K562 (cell line): ENCODE data around the gene METAP1. TPM values are rescaled to one million over a fixed set of nuclear protein-coding genes. Genes with fewer than 3 reads are reported as not detected.

ENCODE experiments used
- ETV6 ChIP-seq, 3 experiments: fragments of 150-350 bp in 1 of 3; sonication (generic) in 1 of 3; formaldehyde crosslinking in 1 of 3; IDR thresholded peaks; 2 replicates each; pipeline versions ENCODE4 v1.6.1 to v1.8.0; 2014 to 2022; ENCODE audit warnings: borderline replicate concordance in 2 of 3, low read depth in 2 of 3, antibody characterized with exemption in 1 of 3, low read length in 1 of 3, mild to moderate bottlenecking in 1 of 3, missing genetic modification reagents in 1 of 3
- FOS ChIP-seq: IDR thresholded peaks from 3 replicates; pipeline ENCODE4 v1.6.1; 2011; ENCODE audit not compliant: insufficient read length; ENCODE audit errors: extremely low read depth
- HMGXB4 ChIP-seq: sonication (generic); formaldehyde crosslinking; IDR thresholded peaks from 2 replicates; pipeline ENCODE4 v1.8.1; 2023; ENCODE audit warnings: mild to moderate bottlenecking, missing genetic modification reagents
- MEF2D ChIP-seq: conservative IDR thresholded peaks from 2 replicates; pipeline ENCODE4 v1.6.1; 2016; ENCODE audit warnings: low read depth, missing genetic modification characterization, missing compliant biosample characterization
- MTA3 ChIP-seq: fragments of 450-650 bp; formaldehyde crosslinking; IDR thresholded peaks from 2 replicates; pipeline ENCODE4 v1.6.1; 2017; ENCODE audit warnings: mild to moderate bottlenecking, borderline replicate concordance
- ZBTB11 ChIP-seq, 3 experiments: fragments of 200-800 bp in 1 of 3; fragments of 250-450 bp in 1 of 3; fragments of 450-650 bp in 1 of 3; sonication (Bioruptor Pico) in 1 of 3; sonication (Bioruptor generic) in 1 of 3; formaldehyde crosslinking in 1 of 3; IDR thresholded peaks; 2 replicates each; pipeline versions ENCODE4 v1.6.1 to v1.8.0; 2016 to 2022; ENCODE audit warnings: mild to moderate bottlenecking in 2 of 3, missing genetic modification characterization in 2 of 3, missing compliant biosample characterization in 1 of 3, moderate library complexity in 1 of 3
- polyA plus RNA-seq, 8 experiments: library from polyadenylated mRNA; depleted of rRNA in 4 of 8; stranded (reverse) in 5 of 8; unstranded in 3 of 8; fragments of >200 nt; fragmentation: Nextera tagmentation in 2 of 8; fragmentation: Illumina TruSeq in 1 of 8; extraction: Ambion mirVana in 2 of 8; extraction: Trizol in 1 of 8; gene quantifications; 2 replicates each; pipeline versions ENCODE4 v1.2.1 to v1.2.3, GENCODE V29; 2011 to 2014; ENCODE audit warnings: inconsistent platforms in 1 of 8, missing spikeins in 1 of 8
- total RNA-seq, 7 experiments: library from RNA; depleted of rRNA in 6 of 7; stranded (reverse); fragments of >200 nt in 6 of 7; fragmentation: Illumina TruSeq in 2 of 7; extraction: Trizol in 2 of 7; gene quantifications; 2 replicates each; pipeline versions ENCODE4 v1.2.1 to v1.2.3, GENCODE V29; 2011 to 2021; ENCODE audit warnings: low replicate concordance in 1 of 7

The METAP1 gene
- total and polyA plus RNA-seq, 9 of the 15 experiments (the other 6 are each of a cell fraction or from before 2014, with no cell fraction given) = 31.4 to 77.6 (median 59.5) TPM

GRCh38 chr4:99088481-99089365, 93.2 kb downstream of the METAP1 start, which contains the start of gene ADH5 (continued):
- TF ChIP-seq ZBTB11 (CRISPR knock-in tag; IDR thresholded peaks at IDR 0.05) (peak; percentile 12 to 89 (median 66); a peak in 3 of 6 replicates), MEF2D (no peak), HMGXB4 (CRISPR knock-in tag) (no peak), FOS (no peak), ETV6 (IDR thresholded peaks at IDR 0.05; ENCODE audit: borderline replicate concordance in 1 of 2, low read depth in 2 of 2, low read length in 1 of 2) (no peak), ETV6 (CRISPR knock-in tag; IDR thresholded peaks at IDR 0.05; ENCODE audit: borderline replicate concordance) (0 out of 2 replicates have a peak, but pooled peaks have one; percentile 59), MTA3 (0 out of 2 replicates have a peak, but pooled peaks have one; percentile 27)
- TF ChIP-seq, all 486 proteins: peak for 89
